Measurements from ENCODE around the gene PPTC7.

DNA sequence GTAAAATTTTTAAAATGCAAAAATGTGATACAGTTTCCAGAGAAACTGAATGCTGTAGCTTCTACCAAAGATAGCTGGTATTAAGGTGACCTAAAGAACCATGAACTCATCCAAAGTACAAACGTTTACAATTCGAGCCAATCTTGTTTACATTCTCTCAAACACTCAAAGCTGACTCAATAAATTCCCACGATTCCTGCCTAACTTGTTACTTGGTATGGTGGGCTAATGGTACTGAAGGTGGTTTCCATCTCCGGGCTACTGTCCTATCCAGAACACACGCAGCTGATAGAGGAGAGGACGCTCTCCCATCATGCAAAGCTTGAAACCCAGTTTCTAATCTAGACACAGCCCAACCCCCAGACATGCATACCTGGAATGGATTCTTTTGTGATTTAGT, 49.5 kb downstream of the PPTC7 start:
- TF ChIP-seq, protein P1, sequence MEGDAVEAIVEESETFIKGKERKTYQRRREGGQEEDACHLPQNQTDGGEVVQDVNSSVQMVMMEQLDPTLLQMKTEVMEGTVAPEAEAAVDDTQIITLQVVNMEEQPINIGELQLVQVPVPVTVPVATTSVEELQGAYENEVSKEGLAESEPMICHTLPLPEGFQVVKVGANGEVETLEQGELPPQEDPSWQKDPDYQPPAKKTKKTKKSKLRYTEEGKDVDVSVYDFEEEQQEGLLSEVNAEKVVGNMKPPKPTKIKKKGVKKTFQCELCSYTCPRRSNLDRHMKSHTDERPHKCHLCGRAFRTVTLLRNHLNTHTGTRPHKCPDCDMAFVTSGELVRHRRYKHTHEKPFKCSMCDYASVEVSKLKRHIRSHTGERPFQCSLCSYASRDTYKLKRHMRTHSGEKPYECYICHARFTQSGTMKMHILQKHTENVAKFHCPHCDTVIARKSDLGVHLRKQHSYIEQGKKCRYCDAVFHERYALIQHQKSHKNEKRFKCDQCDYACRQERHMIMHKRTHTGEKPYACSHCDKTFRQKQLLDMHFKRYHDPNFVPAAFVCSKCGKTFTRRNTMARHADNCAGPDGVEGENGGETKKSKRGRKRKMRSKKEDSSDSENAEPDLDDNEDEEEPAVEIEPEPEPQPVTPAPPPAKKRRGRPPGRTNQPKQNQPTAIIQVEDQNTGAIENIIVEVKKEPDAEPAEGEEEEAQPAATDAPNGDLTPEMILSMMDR (IDR thresholded peaks at IDR 0.05; ENCODE audit: low read length): no peak
- no peak for TF ChIP-seq EZH2 (IDR thresholded peaks at IDR 0.05; ENCODE audit: borderline replicate concordance, low read length)
